GM12865 (cell line): ENCODE data around the gene CYP2C18.
"Not testable (repeated sequence)": the region's sequence is repeated elsewhere in the genome, so short reads cannot be mapped to it uniquely, and the experiment has no call there.

Source experiments
- DNase-seq: peaks from one replicate; pipeline ENCODE4 v3.0.0; 2010; ENCODE audit warnings: low read depth
- H3K4me3 ChIP-seq: 2 replicates; pipeline ENCODE4 v1.5.1; 2011; ENCODE audit warnings: mild to moderate bottlenecking, low read depth, low read length, control low read depth
- TF ChIP-seq, protein P1 (sequence below): IDR thresholded peaks from 2 replicates; pipeline ENCODE4 v1.5.1; 2011; ENCODE audit warnings: low read length, control low read depth, low read depth, inconsistent platforms; ENCODE audit not compliant: insufficient read depth; ENCODE audit errors: missing control alignments

CYP2C18 gene

DNA sequence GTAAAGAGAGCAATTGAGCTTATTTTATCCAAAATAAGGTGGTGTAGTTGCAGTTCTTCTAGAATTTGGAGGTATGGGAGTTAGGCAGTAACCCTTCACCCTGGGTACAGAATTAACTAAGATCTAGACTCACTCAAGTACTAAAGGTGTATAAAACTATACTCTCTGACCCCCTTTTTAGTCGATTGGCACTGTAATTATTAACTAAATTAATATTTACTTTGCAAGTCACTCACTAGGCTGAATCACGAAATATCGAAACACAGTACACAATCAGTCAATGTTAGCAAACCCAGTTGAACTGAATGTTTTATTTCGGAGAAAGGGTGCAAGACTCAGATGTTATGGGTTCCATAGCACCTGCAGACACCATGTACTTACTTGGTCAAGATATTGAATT, 64.3 kb downstream of the CYP2C18 start:
- no peak for DNase-seq
- no peak overlapping the region for H3K4me3 ChIP-seq
- TF ChIP-seq, protein P1, sequence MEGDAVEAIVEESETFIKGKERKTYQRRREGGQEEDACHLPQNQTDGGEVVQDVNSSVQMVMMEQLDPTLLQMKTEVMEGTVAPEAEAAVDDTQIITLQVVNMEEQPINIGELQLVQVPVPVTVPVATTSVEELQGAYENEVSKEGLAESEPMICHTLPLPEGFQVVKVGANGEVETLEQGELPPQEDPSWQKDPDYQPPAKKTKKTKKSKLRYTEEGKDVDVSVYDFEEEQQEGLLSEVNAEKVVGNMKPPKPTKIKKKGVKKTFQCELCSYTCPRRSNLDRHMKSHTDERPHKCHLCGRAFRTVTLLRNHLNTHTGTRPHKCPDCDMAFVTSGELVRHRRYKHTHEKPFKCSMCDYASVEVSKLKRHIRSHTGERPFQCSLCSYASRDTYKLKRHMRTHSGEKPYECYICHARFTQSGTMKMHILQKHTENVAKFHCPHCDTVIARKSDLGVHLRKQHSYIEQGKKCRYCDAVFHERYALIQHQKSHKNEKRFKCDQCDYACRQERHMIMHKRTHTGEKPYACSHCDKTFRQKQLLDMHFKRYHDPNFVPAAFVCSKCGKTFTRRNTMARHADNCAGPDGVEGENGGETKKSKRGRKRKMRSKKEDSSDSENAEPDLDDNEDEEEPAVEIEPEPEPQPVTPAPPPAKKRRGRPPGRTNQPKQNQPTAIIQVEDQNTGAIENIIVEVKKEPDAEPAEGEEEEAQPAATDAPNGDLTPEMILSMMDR, result no peak

DNA sequence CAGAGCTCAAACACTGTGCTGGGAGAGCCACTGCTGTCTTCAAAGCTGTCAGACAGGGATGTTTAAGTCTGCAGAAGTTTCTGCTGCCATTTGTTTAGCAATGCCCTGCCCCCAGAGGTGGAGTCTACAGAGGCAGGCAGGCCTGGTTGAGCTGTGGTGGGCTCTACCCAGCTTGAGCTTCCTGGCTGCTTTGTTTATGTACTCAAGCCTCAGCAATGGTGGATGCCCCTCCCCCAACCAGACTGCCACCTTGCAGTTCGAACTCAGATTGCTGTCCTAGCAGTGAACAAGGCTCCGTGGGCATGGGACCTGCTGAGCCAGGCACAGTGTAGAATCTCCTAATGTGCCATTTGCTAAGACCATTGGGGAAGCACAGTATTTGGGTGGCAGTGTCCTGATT, 74.4 kb downstream of the CYP2C18 start:
- TF ChIP-seq, protein P1, result no peak
- H3K4me3 ChIP-seq, result no peak overlapping the region
- DNase-seq, result no peak

DNA sequence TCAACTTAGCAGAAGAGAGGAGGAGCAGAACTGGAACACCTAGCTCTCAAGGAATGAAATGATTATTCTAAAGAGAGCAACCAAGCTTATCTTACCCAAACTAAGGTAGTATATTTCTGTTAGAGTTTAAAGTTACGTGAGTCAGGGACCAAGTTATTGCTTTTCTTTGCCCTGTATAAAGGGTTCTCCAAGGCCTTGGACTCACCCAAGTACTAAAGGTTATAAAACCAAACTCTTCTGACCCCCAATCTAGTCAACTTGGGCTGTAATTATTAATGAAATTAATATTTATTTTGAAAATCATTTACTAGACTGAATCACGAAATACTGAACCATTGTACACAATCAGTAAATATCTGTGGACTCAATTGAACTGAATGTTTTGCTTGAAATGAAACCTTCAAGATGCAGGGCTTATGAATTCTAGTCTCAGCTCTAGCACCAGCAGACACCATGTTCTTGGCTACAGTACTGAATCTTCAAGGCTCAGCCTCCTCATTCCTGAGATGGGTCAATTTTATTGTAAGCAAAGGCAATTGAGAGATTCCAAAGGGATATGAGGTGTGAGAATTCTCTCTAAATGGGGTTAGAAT, 77.2 kb downstream of the CYP2C18 start:
- no peak for DNase-seq
- TF ChIP-seq, protein P1, result no peak
- H3K4me3 ChIP-seq, result no peak overlapping the region

DNA sequence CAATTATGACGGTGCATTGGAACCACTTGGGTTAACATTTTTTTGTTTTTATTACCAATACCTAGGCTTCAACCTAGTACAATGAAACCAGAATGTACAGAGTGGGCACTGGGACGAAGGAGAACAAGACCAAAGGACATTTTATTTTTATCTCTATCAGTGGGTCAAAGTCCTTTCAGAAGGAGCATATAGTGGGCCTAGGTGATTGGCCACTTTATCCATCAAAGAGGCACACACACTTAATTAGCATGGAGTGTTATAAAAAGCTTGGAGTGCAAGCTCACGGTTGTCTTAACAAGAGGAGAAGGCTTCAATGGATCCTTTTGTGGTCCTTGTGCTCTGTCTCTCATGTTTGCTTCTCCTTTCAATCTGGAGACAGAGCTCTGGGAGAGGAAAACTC, 78.9 kb downstream of the CYP2C18 start, which contains the start of gene CYP2C19:
Gene CYP2C19, plus strand, starts transcription at position 289 of the 400 bp plus-strand sequence. Its CDS starts 25 bp downstream, at position 314.
- TF ChIP-seq, protein P1, result no peak
- H3K4me3 ChIP-seq, result no peak within 1 kb of the TSS

DNA sequence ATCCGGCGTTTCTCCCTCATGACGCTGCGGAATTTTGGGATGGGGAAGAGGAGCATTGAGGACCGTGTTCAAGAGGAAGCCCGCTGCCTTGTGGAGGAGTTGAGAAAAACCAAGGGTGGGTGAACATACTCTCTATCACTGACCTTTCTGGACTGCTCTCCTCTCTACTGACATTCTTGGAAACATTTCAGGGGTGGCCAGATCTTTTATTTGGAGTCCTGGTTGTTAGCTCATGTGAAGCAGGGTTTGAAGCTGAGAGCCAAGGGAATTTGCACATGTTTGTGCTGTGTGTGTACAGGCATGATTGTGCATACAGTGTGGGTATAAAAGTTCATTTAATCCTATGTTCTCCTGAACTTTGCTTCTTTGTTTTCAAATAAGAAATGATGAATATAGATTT, 91.9 kb downstream of the CYP2C18 start:
- not testable (repeated sequence) for H3K4me3 ChIP-seq, DNase-seq

More for the DNA sequence above, 78.9 kb downstream of the CYP2C18 start, which contains the start of gene CYP2C19:
- DNase-seq, result no peak

DNA sequence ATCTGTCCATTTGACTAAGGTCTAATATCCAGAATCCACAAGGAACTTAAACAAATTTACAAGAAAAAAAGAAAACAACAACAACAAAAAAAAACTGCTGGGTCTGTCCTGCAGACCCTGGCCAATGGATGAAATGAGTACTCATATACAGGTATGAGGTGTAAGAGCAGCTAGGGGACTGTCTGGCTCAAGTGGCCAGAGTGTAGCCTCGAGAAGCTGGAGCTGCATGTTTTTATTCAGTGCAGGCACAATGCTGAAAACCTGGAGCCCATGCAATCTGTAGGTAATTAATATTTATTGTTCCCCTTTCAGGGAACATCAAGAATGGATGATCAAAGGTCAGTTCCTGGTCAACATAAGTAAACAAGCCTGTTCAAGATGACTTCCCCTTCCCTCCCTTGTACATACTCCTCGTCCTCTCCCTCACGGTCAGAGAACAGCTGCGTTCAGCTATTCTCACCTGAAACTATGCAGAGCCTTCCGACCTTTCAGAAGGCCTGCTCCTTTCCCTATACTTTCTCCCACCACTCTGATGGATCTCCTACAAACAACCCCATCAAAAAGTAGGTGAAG, 94.4 kb downstream of the CYP2C18 start:
- DNase-seq, result no peak
- H3K4me3 ChIP-seq, result no peak overlapping the region
- TF ChIP-seq, protein P1, result no peak

DNA sequence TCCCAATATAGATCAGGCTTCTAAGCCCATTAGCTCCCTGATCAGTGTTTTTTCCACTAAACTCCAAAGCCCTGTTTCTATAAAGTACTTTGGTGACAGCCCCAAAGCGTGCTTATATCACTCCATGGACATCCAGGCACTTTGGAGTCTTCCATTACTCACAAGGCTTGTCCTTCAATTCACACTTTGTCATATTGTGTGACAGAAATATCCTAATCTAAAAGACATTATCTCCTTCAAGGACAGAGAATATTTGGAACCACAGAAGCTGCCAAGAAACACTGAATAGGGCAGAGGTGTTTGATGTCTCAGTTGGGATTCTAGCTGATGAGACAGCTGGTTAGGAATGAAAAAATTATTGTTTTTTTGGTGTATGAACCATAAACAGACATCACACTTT, 97.3 kb downstream of the CYP2C18 start:
- no peak overlapping the region for H3K4me3 ChIP-seq
- no peak for DNase-seq
- TF ChIP-seq, protein P1, result no peak
